Fibroblast of pulmonary artery (primary cell): Measurements from ENCODE around the gene PTGIR.

Source experiments
- DNase-seq: peaks from one replicate; pipeline ENCODE4 v3.0.0-alpha.2; 2010; ENCODE audit warnings: low read depth
- H3K4me3 ChIP-seq: replicated peaks from 2 replicates; pipeline ENCODE4 v1.5.1; 2011; ENCODE audit warnings: low read depth, mild to moderate bottlenecking, control low read depth, low read length, moderate library complexity
- CTCF ChIP-seq: IDR thresholded peaks from 2 replicates; pipeline ENCODE4 v1.5.1; 2011; ENCODE audit warnings: mild to moderate bottlenecking, control low read depth, low read length, inconsistent platforms; ENCODE audit errors: missing control alignments

PTGIR gene

GRCh38 chr19:46600384-46601317 lies 24.2 kb downstream of the PTGIR start:
- H3K4me3 ChIP-seq, result peak overlapping the region; percentile 87
- DNase-seq, result peak; percentile 99
- TF ChIP-seq CTCF, result no peak

GRCh38 chr19:46599716-46600373 lies 25.0 kb downstream of the PTGIR start:
- H3K4me3 ChIP-seq, result peak overlapping the region; percentile 87
- no peak for TF ChIP-seq CTCF
- DNase-seq, result no peak

- no peak for DNase-seq
- no peak overlapping the region for H3K4me3 ChIP-seq
- no peak for TF ChIP-seq CTCF
Measured at GRCh38 chr19:46598372-46598917, 26.4 kb downstream of the PTGIR start.

- TF ChIP-seq CTCF, result no peak
- no peak overlapping the region for H3K4me3 ChIP-seq
- no peak for DNase-seq
Measured at GRCh38 chr19:46596008-46596407, 28.9 kb downstream of the PTGIR start.

GRCh38 chr19:46591870-46592269 lies 33.0 kb downstream of the PTGIR start:
- no peak for TF ChIP-seq CTCF
- DNase-seq, result no peak
- no peak overlapping the region for H3K4me3 ChIP-seq

GRCh38 chr19:46591254-46591653 lies 33.6 kb downstream of the PTGIR start:
- H3K4me3 ChIP-seq, result no peak overlapping the region
- TF ChIP-seq CTCF, result no peak
- no peak for DNase-seq
